CD4-positive, alpha-beta T cell (primary cell): ENCODE measurements around the gene ANO2. TPM values are rescaled to one million over a fixed set of nuclear protein-coding genes. Genes with fewer than 3 reads are reported as not detected.
A peak's percentile ranks its signal among the peaks of the same experiment; 100 is the strongest.
"Not testable (repeated sequence)": the region's sequence is repeated elsewhere in the genome, so short reads cannot be mapped to it uniquely, and the experiment has no call there.

ENCODE experiments used
- ATAC-seq: fragments of 200-7000 bp; cut with Tn5 transposase; one replicate; pipeline ENCODE4 v1.10.0; 2022; ENCODE audit warnings: mild to moderate bottlenecking; ENCODE audit not compliant: poor library complexity
- CTCF ChIA-PET: fragments of 350-600 bp; sonication (Branson Sonifier 250); formaldehyde crosslinking; loops from one replicate; lab custom pipeline; 2021; ENCODE audit warnings: antibody characterized with exemption, inconsistent platforms; lab: Charles Lee
- POLR2A ChIA-PET: fragments of 350-600 bp; sonication (Branson Sonifier 250); formaldehyde crosslinking; loops from one replicate; lab custom pipeline; 2021; ENCODE audit warnings: antibody characterized with exemption, inconsistent platforms; lab: Charles Lee
- DNase-seq, 14 experiments: peaks; one replicate each; pipeline ENCODE4 v3.0.0-alpha.2; 2013 to 2020; ENCODE audit warnings: mixed read lengths in 2 of 14
- H3K27ac ChIP-seq, 2 donors: one replicate each; pipeline versions ENCODE4 v1.5.1 to v1.7.0; 2013; ENCODE audit warnings: low read length in 2 of 2, low read depth in 1 of 2, mild to moderate bottlenecking in 1 of 2
- H3K27me3 ChIP-seq, 2 experiments: 1 replicate in 1 of 2; 2 replicates in 1 of 2; pipeline versions ENCODE4 v1.6.1 to v1.7.0; 2013; ENCODE audit warnings: low read length in 2 of 2, control low read depth in 1 of 2, mild to moderate bottlenecking in 1 of 2, moderate library complexity in 1 of 2; ENCODE audit not compliant: insufficient read depth in 2 of 2, control insufficient read depth in 1 of 2
- H3K36me3 ChIP-seq: one replicate; pipeline ENCODE4 v1.6.1; 2013; ENCODE audit warnings: low read length, control low read depth; ENCODE audit not compliant: insufficient read depth
- H3K4me1 ChIP-seq: one replicate; pipeline ENCODE4 v1.6.1; 2013; ENCODE audit warnings: low read length, control low read depth; ENCODE audit not compliant: insufficient read depth
- H3K4me3 ChIP-seq: one replicate; pipeline ENCODE4 v1.5.1; 2013; ENCODE audit warnings: mild to moderate bottlenecking, low read length, moderate library complexity
- H3K9me3 ChIP-seq, 2 experiments: 1 replicate in 1 of 2; 2 replicates in 1 of 2; pipeline versions ENCODE4 v1.6.1 to v1.7.0; 2013; ENCODE audit warnings: low read length in 2 of 2, mild to moderate bottlenecking in 2 of 2, control low read depth in 1 of 2, moderate library complexity in 1 of 2; ENCODE audit not compliant: control insufficient read depth in 1 of 2, insufficient read depth in 1 of 2
- H3K27ac Mint-ChIP-seq: one replicate; pipeline ENCODE4 v1.8.0; 2020; ENCODE audit warnings: mixed read lengths
- H3K27me3 Mint-ChIP-seq: one replicate; pipeline ENCODE4 v1.8.0; 2021; ENCODE audit warnings: mixed read lengths
- H3K36me3 Mint-ChIP-seq: one replicate; pipeline ENCODE4 v1.8.0; 2021; ENCODE audit warnings: low read depth, mixed read lengths
- H3K4me1 Mint-ChIP-seq: one replicate; pipeline ENCODE4 v1.8.0; 2021; ENCODE audit warnings: low read depth, mixed read lengths
- H3K4me3 Mint-ChIP-seq: one replicate; pipeline ENCODE4 v1.8.0; 2020; ENCODE audit warnings: mild to moderate bottlenecking, mixed read lengths
- H3K9me3 Mint-ChIP-seq: one replicate; pipeline ENCODE4 v1.8.0; 2020; ENCODE audit warnings: mixed read lengths
- intact Hi-C, 2 experiments: fragments of 100-400 bp; cut with DNase I in 1 of 2; cut with micrococcal nuclease in 1 of 2; formaldehyde crosslinking; loops; one replicate each; pipeline versions ENCODE4 v1.15.1 to v1.9.0; 2023 to 2025; cut with DNase I, micrococcal nuclease
- total RNA-seq, 174 experiments: library from RNA in 2 of 174; stranded (reverse) in 2 of 174; gene quantifications; one replicate each; pipeline ENCODE4 v1.2.3 and lab custom pipeline; 2021 to 2026
- TF ChIP-seq, protein P1 (sequence below): fragments of 200-600 bp; IDR thresholded peaks from one replicate; pipeline ENCODE4 v1.8.0; 2022; ENCODE audit warnings: antibody characterized with exemption, mild to moderate bottlenecking

The ANO2 gene
- total RNA-seq, 2 experiments from 2014 or later, result not detected

- Histone ChIP-seq H3K4me1 (no peaks in the 10 kb centered on the region), H3K36me3 (no peaks in the 10 kb centered on the region), H3K27ac (no peak overlapping the region), H3K9me3 (no peaks in the 10 kb centered on the region), H3K4me3 (no peak overlapping the region), H3K27me3 (peaks cover 4 to 24% of the 10 kb centered on the region in 2 experiments)
- intact Hi-C loops, result no loop called here
- Mint-ChIP-seq H3K36me3 (no peaks in the 10 kb centered on the region), H3K9me3 (no peaks in the 10 kb centered on the region), H3K27me3 (peaks cover 74% of the 10 kb centered on the region), H3K27ac (no peak overlapping the region), H3K4me3 (no peak overlapping the region), H3K4me1 (no peaks in the 10 kb centered on the region)
- TF ChIP-seq, protein P1, sequence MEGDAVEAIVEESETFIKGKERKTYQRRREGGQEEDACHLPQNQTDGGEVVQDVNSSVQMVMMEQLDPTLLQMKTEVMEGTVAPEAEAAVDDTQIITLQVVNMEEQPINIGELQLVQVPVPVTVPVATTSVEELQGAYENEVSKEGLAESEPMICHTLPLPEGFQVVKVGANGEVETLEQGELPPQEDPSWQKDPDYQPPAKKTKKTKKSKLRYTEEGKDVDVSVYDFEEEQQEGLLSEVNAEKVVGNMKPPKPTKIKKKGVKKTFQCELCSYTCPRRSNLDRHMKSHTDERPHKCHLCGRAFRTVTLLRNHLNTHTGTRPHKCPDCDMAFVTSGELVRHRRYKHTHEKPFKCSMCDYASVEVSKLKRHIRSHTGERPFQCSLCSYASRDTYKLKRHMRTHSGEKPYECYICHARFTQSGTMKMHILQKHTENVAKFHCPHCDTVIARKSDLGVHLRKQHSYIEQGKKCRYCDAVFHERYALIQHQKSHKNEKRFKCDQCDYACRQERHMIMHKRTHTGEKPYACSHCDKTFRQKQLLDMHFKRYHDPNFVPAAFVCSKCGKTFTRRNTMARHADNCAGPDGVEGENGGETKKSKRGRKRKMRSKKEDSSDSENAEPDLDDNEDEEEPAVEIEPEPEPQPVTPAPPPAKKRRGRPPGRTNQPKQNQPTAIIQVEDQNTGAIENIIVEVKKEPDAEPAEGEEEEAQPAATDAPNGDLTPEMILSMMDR, result no peak
- DNase-seq (no peak), ATAC-seq (no peak)
- POLR2A ChIA-PET, result no interaction called here
- CTCF ChIA-PET, result no interaction called here
These were observed 46.2 kb downstream of the ANO2 start for GRCh38 chr12:5898874-5899273.

- peaks cover 5% of the 10 kb centered on the region for H3K9me3 Mint-ChIP-seq
- no peak for DNase-seq
- no peaks in the 10 kb centered on the region for H3K36me3 Mint-ChIP-seq
- no peak for ATAC-seq
- ChIA-PET CTCF (no interaction called here), POLR2A (no interaction called here)
- H3K4me1 ChIP-seq, result peaks cover 2% of the 10 kb centered on the region
- intact Hi-C loops, result no loop called here
- no peak overlapping the region for H3K4me3 ChIP-seq
- H3K27me3 Mint-ChIP-seq, result peaks cover 69% of the 10 kb centered on the region
- peaks cover 0 to 24% of the 10 kb centered on the region in 2 experiments for H3K27me3 ChIP-seq
- no peak overlapping the region for H3K4me3 Mint-ChIP-seq
- peaks cover 9% of the 10 kb centered on the region for H3K4me1 Mint-ChIP-seq
- TF ChIP-seq, protein P1, result no peak
- no peak overlapping the region for H3K27ac Mint-ChIP-seq
- H3K9me3 ChIP-seq, result peaks cover 0 to 10% of the 10 kb centered on the region in 2 experiments
- H3K36me3 ChIP-seq, result no peaks in the 10 kb centered on the region
- H3K27ac ChIP-seq, result no peak overlapping the region
These were observed 55.5 kb downstream of the ANO2 start for GRCh38 chr12:5889381-5890047.

DNA sequence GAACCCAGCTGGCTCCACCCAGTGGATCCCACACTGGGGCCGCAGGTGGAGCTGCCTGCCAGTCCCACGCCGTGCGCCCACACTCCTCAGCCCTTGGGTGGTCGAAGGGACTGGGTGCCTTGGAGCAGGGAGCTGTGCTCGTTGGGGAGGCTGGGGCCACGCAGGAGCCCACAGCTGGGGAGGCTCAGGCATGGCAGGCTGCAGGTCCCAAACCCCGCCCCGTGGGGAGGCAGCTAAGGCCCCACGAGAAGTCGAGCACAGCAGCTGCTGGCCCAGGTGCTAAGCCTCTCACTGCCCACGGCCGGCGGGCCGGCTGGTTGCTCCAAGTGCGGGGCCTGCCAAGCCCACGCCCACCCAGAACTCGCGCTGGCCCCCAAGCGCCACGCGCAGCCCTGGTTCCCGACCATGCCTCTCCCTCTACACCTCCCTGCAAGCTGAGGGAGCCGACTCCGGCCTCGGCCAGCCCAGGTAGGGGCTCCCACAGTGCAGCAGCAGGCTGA, 56.2 kb downstream of the ANO2 start:
- CTCF ChIA-PET, result no interaction called here
- Mint-ChIP-seq H3K4me3 (no peak overlapping the region), H3K36me3 (no peaks in the 10 kb centered on the region), H3K27ac (no peak overlapping the region), H3K9me3 (peaks cover 5% of the 10 kb centered on the region), H3K27me3 (peaks cover 69% of the 10 kb centered on the region), H3K4me1 (peaks cover 9% of the 10 kb centered on the region)
- DNase-seq (peak in 1 of 14 experiments; percentile 17), ATAC-seq (no peak)
- Histone ChIP-seq H3K4me1 (peaks cover 2% of the 10 kb centered on the region), H3K36me3 (no peaks in the 10 kb centered on the region), H3K9me3 (peaks cover 0 to 10% of the 10 kb centered on the region in 2 experiments), H3K27me3 (peaks cover 0 to 24% of the 10 kb centered on the region in 2 experiments), H3K27ac (no peak overlapping the region), H3K4me3 (no peak overlapping the region)
- intact Hi-C loops, result no loop called here
- TF ChIP-seq, protein P1, result no peak
- POLR2A ChIA-PET, result no interaction called here

- Mint-ChIP-seq H3K4me3 (peak overlapping the region; percentile 77), H3K27me3 (peaks cover 71% of the 10 kb centered on the region)
- H3K36me3 Mint-ChIP-seq, H3K4me1 Mint-ChIP-seq, H3K27ac Mint-ChIP-seq, H3K9me3 ChIP-seq, H3K9me3 Mint-ChIP-seq, H3K27ac ChIP-seq, POLR2A ChIA-PET, ATAC-seq, H3K4me1 ChIP-seq, DNase-seq, CTCF ChIA-PET, H3K36me3 ChIP-seq, intact Hi-C loops: not testable (repeated sequence)
- peaks cover 0 to 24% of the 10 kb centered on the region in 2 experiments for H3K27me3 ChIP-seq
- H3K4me3 ChIP-seq, result peak overlapping the region; percentile 12
These were observed 57.2 kb downstream of the ANO2 start for GRCh38 chr12:5887819-5888218.
